Endothelial cell of umbilical vein (primary cell): ENCODE measurements around the gene NDUFA1. TPM values are rescaled to one million over a fixed set of nuclear protein-coding genes. Genes with fewer than 3 reads are reported as not detected.

ENCODE experiments used
- BruUV-seq: library from RNA; stranded (reverse); fragments of 400-500 nt; replicated peaks from 2 replicates; lab custom pipeline; 2021; lab: Mats Ljungman, UMichigan
- CTCF ChIA-PET: fragments of 300-600, 350-600 bp; sonication (Branson Sonifier 250); formaldehyde crosslinking; loops from one replicate; lab custom pipeline; 2021; ENCODE audit warnings: antibody characterized with exemption, inconsistent platforms; lab: Charles Lee
- POLR2A ChIA-PET: fragments of 300-600, 350-600 bp; sonication (Branson Sonifier 250); formaldehyde crosslinking; loops from one replicate; lab custom pipeline; 2021; ENCODE audit warnings: antibody characterized with exemption, inconsistent platforms; lab: Charles Lee
- DNase-seq: peaks from one replicate; pipeline ENCODE4 v3.0.0-alpha.2; 2011; ENCODE audit warnings: low read depth, low spot score
- FAIRE-seq: peaks from 2 replicates; lab custom pipeline; 2011; peaks lifted over from hg19 to GRCh38; lab: Jason Lieb, UNC
- H2AFZ ChIP-seq: 2 replicates; pipeline ENCODE4 v1.6.0; 2012; ENCODE audit warnings: low read depth, low read length, control low read depth, inconsistent platforms
- H3K27ac ChIP-seq: 2 replicates; pipeline ENCODE4 v1.5.1; 2011; ENCODE audit warnings: low read depth, mild to moderate bottlenecking, control low read depth, low read length, moderate library complexity; ENCODE audit not compliant: insufficient read depth
- H3K27me3 ChIP-seq, 2 experiments: 2 replicates each; pipeline versions ENCODE4 v1.6.0 to v1.6.1; 2011; ENCODE audit warnings: low read length in 2 of 2, mixed read lengths in 1 of 2; ENCODE audit not compliant: control insufficient read depth in 2 of 2, insufficient read depth in 2 of 2
- H3K36me3 ChIP-seq, 2 experiments: 2 replicates in 1 of 2; 3 replicates in 1 of 2; pipeline ENCODE4 v1.5.1; 2011; ENCODE audit warnings: low read length in 2 of 2, mild to moderate bottlenecking in 1 of 2, moderate library complexity in 1 of 2; ENCODE audit not compliant: control insufficient read depth in 2 of 2, insufficient read depth in 2 of 2; ENCODE audit errors: extremely low read depth in 1 of 2
- H3K4me1 ChIP-seq: 3 replicates; pipeline ENCODE4 v1.5.1; 2011; ENCODE audit warnings: mild to moderate bottlenecking, low read length; ENCODE audit not compliant: control insufficient read depth, insufficient read depth; ENCODE audit errors: extremely low read depth
- H3K4me2 ChIP-seq: 2 replicates; pipeline ENCODE4 v1.6.1; 2011; ENCODE audit warnings: low read length, control low read depth, mixed read lengths; ENCODE audit not compliant: insufficient read depth
- H3K4me3 ChIP-seq, 3 experiments: fragments of 200-600 bp in 1 of 3; sonication (generic), shearing (Covaris generic) in 1 of 3; replicated peaks in 1 of 3; 2 replicates each; pipeline ENCODE4 v1.5.1; 2011 to 2016; ENCODE audit warnings: control low read depth in 3 of 3, low read length in 3 of 3, mild to moderate bottlenecking in 2 of 3, inconsistent platforms in 1 of 3, low read depth in 1 of 3, moderate library complexity in 1 of 3; ENCODE audit not compliant: insufficient read depth in 1 of 3
- H3K79me2 ChIP-seq: 2 replicates; pipeline ENCODE4 v1.6.0; 2012; ENCODE audit warnings: low read length, inconsistent platforms; ENCODE audit not compliant: control insufficient read depth, insufficient read depth
- H3K9ac ChIP-seq: replicated peaks from 2 replicates; pipeline ENCODE3; 2011; ENCODE audit warnings: low read length, control low read depth; ENCODE audit not compliant: insufficient read depth; ENCODE audit errors: extremely low read depth
- H3K9me1 ChIP-seq: replicated peaks from 3 replicates; pipeline ENCODE4 v1.6.0; 2011; ENCODE audit warnings: mild to moderate bottlenecking, low read length; ENCODE audit not compliant: control insufficient read depth, insufficient read depth; ENCODE audit errors: extremely low read depth
- H3K9me3 ChIP-seq: replicated peaks from 2 replicates; pipeline ENCODE4 v1.5.1; 2012; ENCODE audit warnings: low read length, inconsistent platforms; ENCODE audit not compliant: control insufficient read depth, insufficient read depth
- H4K20me1 ChIP-seq: replicated peaks from 2 replicates; pipeline ENCODE3; 2011; ENCODE audit warnings: mild to moderate bottlenecking, low read length; ENCODE audit not compliant: control insufficient read depth, insufficient read depth; ENCODE audit errors: extremely low read depth
- CTCF ChIP-seq, 2 donors: IDR thresholded peaks; 1 replicate in 1 of 2; 2 replicates in 1 of 2; pipeline ENCODE4 v1.5.1; 2011; ENCODE audit warnings: low read length in 2 of 2, mild to moderate bottlenecking in 2 of 2, moderate library complexity in 2 of 2, control low read depth in 1 of 2, inconsistent platforms in 1 of 2, low read depth in 1 of 2; ENCODE audit not compliant: insufficient read depth in 1 of 2; ENCODE audit errors: extremely low read depth in 1 of 2
- EZH2 ChIP-seq: IDR thresholded peaks from 2 replicates; pipeline ENCODE4 v1.6.1; 2012; ENCODE audit warnings: borderline replicate concordance, low read depth, mild to moderate bottlenecking, moderate library complexity, low read length, inconsistent platforms; ENCODE audit not compliant: severe bottlenecking
- FOS ChIP-seq: IDR thresholded peaks from 2 replicates; pipeline ENCODE4 v1.6.1; 2011; ENCODE audit warnings: mild to moderate bottlenecking, low read length, moderate library complexity, borderline replicate concordance; ENCODE audit not compliant: insufficient read depth
- GATA2 ChIP-seq: IDR thresholded peaks from 2 replicates; pipeline ENCODE4 v1.7.0; 2011; ENCODE audit warnings: low read depth, mild to moderate bottlenecking, moderate library complexity, mixed read lengths, low read length; ENCODE audit not compliant: insufficient read length, insufficient read depth
- JUN ChIP-seq: IDR thresholded peaks from 2 replicates; pipeline ENCODE4 v1.6.1; 2011; ENCODE audit warnings: borderline replicate concordance, low read depth; ENCODE audit not compliant: insufficient read length, insufficient read depth
- POLR2A ChIP-seq: IDR thresholded peaks from 2 replicates; pipeline ENCODE4 v1.6.1; 2012; ENCODE audit warnings: low read depth, mild to moderate bottlenecking, control low read depth, low read length
- dilution Hi-C: fragments of 300-500 bp; cut with MboI; formaldehyde crosslinking; loops from one replicate; pipeline ENCODE4 v1.15.0; 2019; ENCODE audit warnings: low sequenced_read_pairs; ENCODE audit not compliant: extremely low pct_ligation_motif_present
- intact Hi-C: fragments of 100-400 bp; cut with micrococcal nuclease; formaldehyde crosslinking; loops from one replicate; pipeline ENCODE4 v1.10.0; 2022
- polyA plus RNA-seq, 4 experiments: library from polyadenylated mRNA; depleted of rRNA in 3 of 4; stranded (reverse) in 3 of 4; unstranded in 1 of 4; fragments of >200 nt; gene quantifications; 2 replicates each; pipeline versions ENCODE4 v1.2.1 to v1.2.3, GENCODE V29; 2011 to 2012; ENCODE audit warnings: missing spikeins in 1 of 4
- total RNA-seq: library from RNA; stranded (reverse); gene quantifications from 2 replicates; pipeline ENCODE4 v1.2.3, GENCODE V29; 2021

NDUFA1 gene
- total and polyA plus RNA-seq, 2 donors (not counting 3 experiments of a cell fraction or from before 2014, with no cell fraction given) = 89.9 to 93.4 TPM

GRCh38 chrX:119853444-119853843 is 18.2 kb upstream of the NDUFA1 start:
- DNase-seq (no peak), FAIRE-seq (no peak)
- peaks cover 0 to 2% of the 10 kb centered on the region in 2 experiments for H3K27me3 ChIP-seq
- peak overlapping the region; percentile 63 for H3K9ac ChIP-seq
- H3K36me3 ChIP-seq = no peaks in the 10 kb centered on the region
- H3K9me1 ChIP-seq = no peaks in the 10 kb centered on the region
- POLR2A ChIA-PET = interaction anchor here (0.6 to 1.7 kb wide), 4 partner anchors 16 to 178 kb away, joined by 3 to 22 read pairs (median 4); partner anchors contain the start of genes NDUFA1, RNF113A and RPL39
- peak overlapping the region; percentile 22 for H3K27ac ChIP-seq
- H3K9me3 ChIP-seq = no peaks in the 10 kb centered on the region
- CTCF ChIA-PET = interaction anchor here (0.8 to 2.1 kb wide), 6 partner anchors 13 to 69 kb away, joined by 3 to 13 read pairs (median 6); partner anchors contain the start of genes NDUFA1, RNF113A and RPL39
- dilution Hi-C loops = no loop called here
- BruUV-seq = no TSS peak
- H2AFZ ChIP-seq = peak overlapping the region; percentile 95
- H3K4me1 ChIP-seq = peaks cover 6% of the 10 kb centered on the region
- intact Hi-C loops = loop anchor here (1.0 to 5.0 kb wide), 3 partner anchors 18 to 386 kb away; partner anchors contain the start of genes NDUFA1, RNF113A, RPL39 and SLC25A5
- TF ChIP-seq CTCF (IDR thresholded peaks at IDR 0.05; ENCODE audit: extremely low read depth in 1 of 2, insufficient read depth in 1 of 2, low read depth in 1 of 2, low read length in 2 of 2) (no peak), JUN (no peak), POLR2A (no peak), GATA2 (no peak), FOS (no peak), EZH2 (no peak)
- H3K4me2 ChIP-seq = peak overlapping the region; percentile 96
- H3K79me2 ChIP-seq = peaks cover 9% of the 10 kb centered on the region
- peak overlapping the region; percentile 20 to 68 (median 23) for H3K4me3 ChIP-seq
- no peaks in the 10 kb centered on the region for H4K20me1 ChIP-seq
